WTC11 (cell line): ENCODE measurements around the gene CLIP1.

ENCODE experiments used
- CREB1 ChIP-seq: sonication (generic); formaldehyde crosslinking; IDR thresholded peaks from 2 replicates; pipeline ENCODE4 v1.8.0; 2023; ENCODE audit warnings: mild to moderate bottlenecking, missing genetic modification reagents
- ELF4 ChIP-seq: sonication (generic); formaldehyde crosslinking; IDR thresholded peaks from 2 replicates; pipeline ENCODE4 v1.8.1; 2022; ENCODE audit warnings: low read depth, mild to moderate bottlenecking, moderate library complexity, missing genetic modification reagents
- TF ChIP-seq, protein P1 (sequence below): sonication (generic); formaldehyde crosslinking; IDR thresholded peaks from 2 replicates; pipeline ENCODE4 v1.8.1; 2022; ENCODE audit warnings: low read depth, mild to moderate bottlenecking, moderate library complexity, missing genetic modification reagents, borderline replicate concordance
- TF ChIP-seq, protein P2 (sequence below): fragments of 200-600 bp; IDR thresholded peaks from 2 replicates; pipeline ENCODE4 v1.8.0; 2022; ENCODE audit warnings: antibody characterized with exemption

DNA sequence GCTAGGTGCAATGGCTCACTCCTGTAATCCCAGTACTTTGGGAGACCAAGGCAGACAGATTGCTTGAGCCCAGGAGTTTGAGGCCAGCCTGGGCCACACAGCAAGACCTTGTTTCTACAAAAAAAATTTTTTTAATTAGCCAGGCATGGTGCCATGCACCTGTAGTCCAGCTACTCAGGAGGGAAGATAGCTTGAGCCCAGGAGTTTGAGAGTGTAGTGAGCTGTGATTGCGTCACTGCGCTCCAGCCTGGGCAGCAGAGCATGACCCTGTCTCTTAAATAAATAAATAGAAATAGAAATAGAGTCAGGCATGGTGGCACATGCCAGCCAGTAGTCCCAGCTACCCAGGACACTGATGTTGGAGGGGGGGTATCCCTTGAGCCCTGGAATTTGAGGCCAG, 36.7 kb upstream of the CLIP1 start:
- TF ChIP-seq CREB1 (CRISPR knock-in tag) = no peak
- TF ChIP-seq, protein P1, sequence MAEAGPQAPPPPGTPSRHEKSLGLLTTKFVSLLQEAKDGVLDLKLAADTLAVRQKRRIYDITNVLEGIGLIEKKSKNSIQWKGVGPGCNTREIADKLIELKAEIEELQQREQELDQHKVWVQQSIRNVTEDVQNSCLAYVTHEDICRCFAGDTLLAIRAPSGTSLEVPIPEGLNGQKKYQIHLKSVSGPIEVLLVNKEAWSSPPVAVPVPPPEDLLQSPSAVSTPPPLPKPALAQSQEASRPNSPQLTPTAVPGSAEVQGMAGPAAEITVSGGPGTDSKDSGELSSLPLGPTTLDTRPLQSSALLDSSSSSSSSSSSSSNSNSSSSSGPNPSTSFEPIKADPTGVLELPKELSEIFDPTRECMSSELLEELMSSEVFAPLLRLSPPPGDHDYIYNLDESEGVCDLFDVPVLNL (CRISPR knock-in tag) = no peak
- no peak for TF ChIP-seq ELF4 (CRISPR knock-in tag)
- TF ChIP-seq, protein P2, sequence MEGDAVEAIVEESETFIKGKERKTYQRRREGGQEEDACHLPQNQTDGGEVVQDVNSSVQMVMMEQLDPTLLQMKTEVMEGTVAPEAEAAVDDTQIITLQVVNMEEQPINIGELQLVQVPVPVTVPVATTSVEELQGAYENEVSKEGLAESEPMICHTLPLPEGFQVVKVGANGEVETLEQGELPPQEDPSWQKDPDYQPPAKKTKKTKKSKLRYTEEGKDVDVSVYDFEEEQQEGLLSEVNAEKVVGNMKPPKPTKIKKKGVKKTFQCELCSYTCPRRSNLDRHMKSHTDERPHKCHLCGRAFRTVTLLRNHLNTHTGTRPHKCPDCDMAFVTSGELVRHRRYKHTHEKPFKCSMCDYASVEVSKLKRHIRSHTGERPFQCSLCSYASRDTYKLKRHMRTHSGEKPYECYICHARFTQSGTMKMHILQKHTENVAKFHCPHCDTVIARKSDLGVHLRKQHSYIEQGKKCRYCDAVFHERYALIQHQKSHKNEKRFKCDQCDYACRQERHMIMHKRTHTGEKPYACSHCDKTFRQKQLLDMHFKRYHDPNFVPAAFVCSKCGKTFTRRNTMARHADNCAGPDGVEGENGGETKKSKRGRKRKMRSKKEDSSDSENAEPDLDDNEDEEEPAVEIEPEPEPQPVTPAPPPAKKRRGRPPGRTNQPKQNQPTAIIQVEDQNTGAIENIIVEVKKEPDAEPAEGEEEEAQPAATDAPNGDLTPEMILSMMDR = no peak
